Panc1 (cell line): ENCODE data around the gene IWS1.

ENCODE experiments used
- POLR2AphosphoS5 ChIP-seq: IDR thresholded peaks from 2 replicates; pipeline ENCODE4 v1.6.1; 2012; ENCODE audit warnings: mild to moderate bottlenecking, low read depth, low read length, moderate library complexity
- SIN3A ChIP-seq: IDR thresholded peaks from 2 replicates; pipeline ENCODE4 v1.6.1; 2012; ENCODE audit warnings: low read depth, mild to moderate bottlenecking, low read length, moderate library complexity, borderline replicate concordance; ENCODE audit not compliant: insufficient read depth
- TF ChIP-seq, protein P1 (sequence below): fragments of 450-650 bp; IDR thresholded peaks from 2 replicates; pipeline ENCODE4 v1.5.1; 2017; ENCODE audit warnings: mild to moderate bottlenecking
- TF ChIP-seq, protein P2 (sequence below), 2 experiments: IDR thresholded peaks; 2 replicates each; pipeline ENCODE4 v1.6.1; 2011 to 2012; ENCODE audit warnings: low read depth in 2 of 2, control low read depth in 1 of 2, low read length in 1 of 2, mild to moderate bottlenecking in 1 of 2, moderate library complexity in 1 of 2; ENCODE audit not compliant: insufficient read depth in 1 of 2

DNA sequence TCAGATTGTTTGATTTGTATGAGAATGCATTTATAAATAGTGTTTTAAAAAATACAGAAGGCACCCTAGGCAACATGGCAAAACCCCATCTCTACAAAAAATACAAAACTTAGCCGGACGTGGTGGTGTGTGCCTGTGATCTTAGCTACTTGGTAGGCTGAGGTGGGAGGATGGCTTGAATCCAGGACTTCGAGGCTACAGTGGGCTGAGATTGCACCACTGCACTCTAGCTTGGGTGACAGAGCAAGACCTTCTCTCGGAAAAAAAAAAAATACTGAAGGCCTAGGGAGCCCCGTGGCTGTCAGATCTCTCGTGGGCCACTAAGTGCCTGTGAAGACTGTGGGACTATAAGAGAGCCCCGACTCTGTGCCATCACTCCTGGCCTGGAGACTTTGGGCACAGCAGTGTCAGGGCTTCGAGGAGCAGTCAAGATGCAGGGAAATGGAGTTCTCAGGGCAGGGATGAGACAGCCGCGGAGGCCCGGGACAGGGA is 49.7 kb upstream of the IWS1 start:
- TF ChIP-seq, protein P1, sequence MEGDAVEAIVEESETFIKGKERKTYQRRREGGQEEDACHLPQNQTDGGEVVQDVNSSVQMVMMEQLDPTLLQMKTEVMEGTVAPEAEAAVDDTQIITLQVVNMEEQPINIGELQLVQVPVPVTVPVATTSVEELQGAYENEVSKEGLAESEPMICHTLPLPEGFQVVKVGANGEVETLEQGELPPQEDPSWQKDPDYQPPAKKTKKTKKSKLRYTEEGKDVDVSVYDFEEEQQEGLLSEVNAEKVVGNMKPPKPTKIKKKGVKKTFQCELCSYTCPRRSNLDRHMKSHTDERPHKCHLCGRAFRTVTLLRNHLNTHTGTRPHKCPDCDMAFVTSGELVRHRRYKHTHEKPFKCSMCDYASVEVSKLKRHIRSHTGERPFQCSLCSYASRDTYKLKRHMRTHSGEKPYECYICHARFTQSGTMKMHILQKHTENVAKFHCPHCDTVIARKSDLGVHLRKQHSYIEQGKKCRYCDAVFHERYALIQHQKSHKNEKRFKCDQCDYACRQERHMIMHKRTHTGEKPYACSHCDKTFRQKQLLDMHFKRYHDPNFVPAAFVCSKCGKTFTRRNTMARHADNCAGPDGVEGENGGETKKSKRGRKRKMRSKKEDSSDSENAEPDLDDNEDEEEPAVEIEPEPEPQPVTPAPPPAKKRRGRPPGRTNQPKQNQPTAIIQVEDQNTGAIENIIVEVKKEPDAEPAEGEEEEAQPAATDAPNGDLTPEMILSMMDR: no peak
- TF ChIP-seq POLR2AphosphoS5: no peak
- no peak for TF ChIP-seq SIN3A
- TF ChIP-seq, protein P2, sequence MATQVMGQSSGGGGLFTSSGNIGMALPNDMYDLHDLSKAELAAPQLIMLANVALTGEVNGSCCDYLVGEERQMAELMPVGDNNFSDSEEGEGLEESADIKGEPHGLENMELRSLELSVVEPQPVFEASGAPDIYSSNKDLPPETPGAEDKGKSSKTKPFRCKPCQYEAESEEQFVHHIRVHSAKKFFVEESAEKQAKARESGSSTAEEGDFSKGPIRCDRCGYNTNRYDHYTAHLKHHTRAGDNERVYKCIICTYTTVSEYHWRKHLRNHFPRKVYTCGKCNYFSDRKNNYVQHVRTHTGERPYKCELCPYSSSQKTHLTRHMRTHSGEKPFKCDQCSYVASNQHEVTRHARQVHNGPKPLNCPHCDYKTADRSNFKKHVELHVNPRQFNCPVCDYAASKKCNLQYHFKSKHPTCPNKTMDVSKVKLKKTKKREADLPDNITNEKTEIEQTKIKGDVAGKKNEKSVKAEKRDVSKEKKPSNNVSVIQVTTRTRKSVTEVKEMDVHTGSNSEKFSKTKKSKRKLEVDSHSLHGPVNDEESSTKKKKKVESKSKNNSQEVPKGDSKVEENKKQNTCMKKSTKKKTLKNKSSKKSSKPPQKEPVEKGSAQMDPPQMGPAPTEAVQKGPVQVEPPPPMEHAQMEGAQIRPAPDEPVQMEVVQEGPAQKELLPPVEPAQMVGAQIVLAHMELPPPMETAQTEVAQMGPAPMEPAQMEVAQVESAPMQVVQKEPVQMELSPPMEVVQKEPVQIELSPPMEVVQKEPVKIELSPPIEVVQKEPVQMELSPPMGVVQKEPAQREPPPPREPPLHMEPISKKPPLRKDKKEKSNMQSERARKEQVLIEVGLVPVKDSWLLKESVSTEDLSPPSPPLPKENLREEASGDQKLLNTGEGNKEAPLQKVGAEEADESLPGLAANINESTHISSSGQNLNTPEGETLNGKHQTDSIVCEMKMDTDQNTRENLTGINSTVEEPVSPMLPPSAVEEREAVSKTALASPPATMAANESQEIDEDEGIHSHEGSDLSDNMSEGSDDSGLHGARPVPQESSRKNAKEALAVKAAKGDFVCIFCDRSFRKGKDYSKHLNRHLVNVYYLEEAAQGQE (IDR thresholded peaks at IDR 0.05; ENCODE audit: insufficient read depth in 1 of 2, low read depth in 2 of 2, low read length in 1 of 2): no peak
